Ovary (tissue), 3 donors: ENCODE results near the gene ST3GAL4.

Experiments used
- EP300 ChIP-seq: sonication (generic); formaldehyde crosslinking; IDR thresholded peaks from one replicate; pipeline ENCODE4 v1.6.1; 2017; ENCODE audit warnings: antibody characterized with exemption
- POLR2A ChIP-seq: fragments of 450-650 bp; IDR thresholded peaks from one replicate; pipeline ENCODE4 v1.6.1; 2017; ENCODE audit warnings: antibody characterized with exemption, mild to moderate bottlenecking, moderate library complexity
- TF ChIP-seq, protein P1 (sequence below), 3 donors: fragments of 450-650 bp in 2 of 3; fragments of 200-600 bp in 1 of 3; IDR thresholded peaks; one replicate each; pipeline versions ENCODE4 v1.5.1 to v1.8.0; 2016 to 2022; ENCODE audit warnings: antibody characterized with exemption in 3 of 3, mild to moderate bottlenecking in 1 of 3
- donor health status: DM: no; HTN: no; CAD: no.

DNA sequence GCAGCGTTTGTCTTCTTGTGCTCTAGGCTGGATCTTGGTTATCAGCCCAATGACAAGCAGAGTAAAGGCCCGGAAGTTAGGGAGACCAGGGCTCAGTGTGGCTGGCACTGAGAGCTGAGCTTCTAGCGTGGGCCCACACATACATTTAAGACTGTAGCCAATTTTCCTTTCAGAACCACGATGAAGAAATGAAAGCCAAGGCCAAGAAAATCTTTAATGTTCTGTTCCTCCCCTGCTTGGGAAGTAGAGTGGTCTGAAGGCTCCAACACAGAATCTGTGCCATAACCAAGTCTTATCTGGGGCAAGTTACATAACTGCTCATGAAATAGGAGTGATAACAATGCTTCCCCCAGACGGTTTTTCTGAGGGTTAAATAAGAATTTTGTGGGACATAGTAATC, 4.7 kb upstream of the ST3GAL4 start:
- TF ChIP-seq, protein P1, sequence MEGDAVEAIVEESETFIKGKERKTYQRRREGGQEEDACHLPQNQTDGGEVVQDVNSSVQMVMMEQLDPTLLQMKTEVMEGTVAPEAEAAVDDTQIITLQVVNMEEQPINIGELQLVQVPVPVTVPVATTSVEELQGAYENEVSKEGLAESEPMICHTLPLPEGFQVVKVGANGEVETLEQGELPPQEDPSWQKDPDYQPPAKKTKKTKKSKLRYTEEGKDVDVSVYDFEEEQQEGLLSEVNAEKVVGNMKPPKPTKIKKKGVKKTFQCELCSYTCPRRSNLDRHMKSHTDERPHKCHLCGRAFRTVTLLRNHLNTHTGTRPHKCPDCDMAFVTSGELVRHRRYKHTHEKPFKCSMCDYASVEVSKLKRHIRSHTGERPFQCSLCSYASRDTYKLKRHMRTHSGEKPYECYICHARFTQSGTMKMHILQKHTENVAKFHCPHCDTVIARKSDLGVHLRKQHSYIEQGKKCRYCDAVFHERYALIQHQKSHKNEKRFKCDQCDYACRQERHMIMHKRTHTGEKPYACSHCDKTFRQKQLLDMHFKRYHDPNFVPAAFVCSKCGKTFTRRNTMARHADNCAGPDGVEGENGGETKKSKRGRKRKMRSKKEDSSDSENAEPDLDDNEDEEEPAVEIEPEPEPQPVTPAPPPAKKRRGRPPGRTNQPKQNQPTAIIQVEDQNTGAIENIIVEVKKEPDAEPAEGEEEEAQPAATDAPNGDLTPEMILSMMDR (IDR thresholded peaks at IDR 0.05) = no peak
- TF ChIP-seq POLR2A = no peak
- no peak for TF ChIP-seq EP300
